ENCODE data around the gene FBXO34.
"Not testable (repeated sequence)": the region's sequence is repeated elsewhere in the genome, so short reads cannot be mapped to it uniquely, and the experiment has no call there.

FBXO34 gene

DNA sequence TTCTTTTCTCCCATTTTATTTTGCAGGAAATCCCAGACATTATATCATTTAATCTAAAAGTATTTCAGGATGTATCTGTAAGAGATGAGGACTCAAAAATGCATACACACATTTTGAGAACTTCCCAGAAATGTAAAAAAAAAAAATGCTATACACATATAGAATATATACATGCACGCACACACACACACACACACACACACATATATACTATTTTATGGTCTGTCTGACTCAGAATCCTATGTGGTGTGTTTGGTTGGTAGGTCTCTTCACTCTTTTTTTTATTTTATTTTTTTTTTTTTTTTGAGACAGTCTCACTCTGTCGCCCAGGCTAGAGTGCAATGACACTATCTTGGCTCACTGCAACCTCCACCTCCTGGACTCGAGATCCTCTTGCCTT, 65.5 kb downstream of the FBXO34 start:
- H3K27ac ChIP-seq (ENCODE audit: low read length) = no peak overlapping the region
- no peaks in the 10 kb centered on the region for H3K27me3 ChIP-seq (ENCODE audit: insufficient read depth, low read length)

DNA sequence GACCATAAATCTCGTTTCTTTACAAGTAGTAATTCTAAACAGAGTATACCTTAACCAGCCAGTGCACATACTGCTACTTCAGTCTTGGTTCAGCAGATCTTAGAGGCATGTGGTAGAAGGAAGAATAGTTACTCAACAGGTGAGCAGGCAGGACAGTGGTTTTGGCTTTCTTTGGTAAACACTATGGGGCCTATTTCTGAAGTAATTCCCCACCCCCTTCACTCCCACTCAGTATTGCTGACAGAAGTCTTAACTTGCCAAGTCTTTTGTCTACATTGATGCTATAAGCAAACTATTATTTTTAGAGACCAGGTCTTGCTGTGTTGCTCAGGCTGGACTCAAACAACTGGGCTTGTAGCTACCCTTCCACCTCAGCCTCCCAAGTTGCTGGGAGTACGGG, 68.5 kb downstream of the FBXO34 start:
- no peak overlapping the region for H3K9ac ChIP-seq (ENCODE audit: low read depth, low read length)
- no peaks in the 10 kb centered on the region for H3K9me3 ChIP-seq (ENCODE audit: insufficient read depth, low read depth, low read length)
- no peaks in the 10 kb centered on the region for H3K27me3 ChIP-seq (ENCODE audit: insufficient read depth, low read length)
- H3K36me3 ChIP-seq (ENCODE audit: insufficient read depth, low read depth, low read length) = no peaks in the 10 kb centered on the region
- no peak overlapping the region for H3K4me3 ChIP-seq (ENCODE audit: low read length)
- peaks cover 4% of the 10 kb centered on the region; the same call in 1 of the 2 replicates for H3K4me1 ChIP-seq (ENCODE audit: insufficient read depth, low read length)
- H3K27ac ChIP-seq (ENCODE audit: low read length) = no peak overlapping the region

More for the DNA sequence above, 65.5 kb downstream of the FBXO34 start:
- H3K36me3 ChIP-seq (ENCODE audit: insufficient read depth, low read depth, low read length) = no peaks in the 10 kb centered on the region
- no peak overlapping the region for H3K9ac ChIP-seq (ENCODE audit: low read depth, low read length)
- H3K4me3 ChIP-seq (ENCODE audit: low read length) = no peak overlapping the region
- no peaks in the 10 kb centered on the region for H3K9me3 ChIP-seq (ENCODE audit: insufficient read depth, low read depth, low read length)
- H3K4me1 ChIP-seq (ENCODE audit: insufficient read depth, low read length) = peaks cover 7% of the 10 kb centered on the region

GRCh38 chr14:55340482-55340881, 69.3 kb downstream of the FBXO34 start:
- Histone ChIP-seq H3K27ac (ENCODE audit: low read length) (no peak overlapping the region), H3K9ac (ENCODE audit: low read depth, low read length) (no peak overlapping the region), H3K9me3 (ENCODE audit: insufficient read depth, low read depth, low read length) (no peaks in the 10 kb centered on the region), H3K4me3 (ENCODE audit: low read length) (no peak overlapping the region), H3K27me3 (ENCODE audit: insufficient read depth, low read length) (no peaks in the 10 kb centered on the region), H3K36me3 (ENCODE audit: insufficient read depth, low read depth, low read length) (no peaks in the 10 kb centered on the region), H3K4me1 (ENCODE audit: insufficient read depth, low read length) (peaks cover 4% of the 10 kb centered on the region; the same call in 1 of the 2 replicates)

- Histone ChIP-seq H3K4me3 (ENCODE audit: low read length) (no peak overlapping the region), H3K27me3 (ENCODE audit: insufficient read depth, low read length) (no peaks in the 10 kb centered on the region), H3K9me3 (ENCODE audit: insufficient read depth, low read depth, low read length) (no peaks in the 10 kb centered on the region), H3K4me1 (ENCODE audit: insufficient read depth, low read length) (peaks cover 4% of the 10 kb centered on the region; the same call in 1 of the 2 replicates), H3K27ac (ENCODE audit: low read length) (no peak overlapping the region), H3K36me3 (ENCODE audit: insufficient read depth, low read depth, low read length) (no peaks in the 10 kb centered on the region), H3K9ac (ENCODE audit: low read depth, low read length) (no peak overlapping the region)
These were observed 70.6 kb downstream of the FBXO34 start for GRCh38 chr14:55341781-55342180.

DNA sequence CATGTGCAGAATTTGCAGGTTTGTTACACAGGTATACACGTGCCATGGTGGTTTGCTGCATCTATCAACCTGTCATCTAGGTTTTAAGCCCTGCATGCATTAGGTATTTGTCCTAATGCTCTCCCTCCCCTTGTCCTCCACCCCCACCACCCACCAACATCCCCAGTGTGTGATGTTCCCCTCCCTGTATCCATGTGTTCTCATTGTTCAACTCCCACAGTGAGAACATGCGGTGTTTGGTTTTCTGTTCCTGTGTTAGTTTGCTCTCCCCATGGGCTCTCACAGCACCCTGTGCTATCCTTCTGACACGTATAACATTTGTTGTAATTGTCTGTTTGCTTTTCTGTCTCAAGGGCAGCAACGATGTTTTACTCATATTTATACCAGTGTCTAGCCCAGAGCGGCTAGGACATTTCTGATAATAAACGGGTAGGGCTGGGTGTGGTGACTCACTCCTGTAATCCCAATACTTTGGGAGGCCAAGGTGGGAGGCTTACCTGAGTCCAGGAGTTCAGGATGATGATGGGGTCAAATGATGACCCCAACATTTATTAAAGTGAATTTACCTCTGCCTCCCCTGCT, 73.5 kb downstream of the FBXO34 start:
- H3K9me3 ChIP-seq (ENCODE audit: insufficient read depth, low read depth, low read length); H3K27me3 ChIP-seq (ENCODE audit: insufficient read depth, low read length); H3K36me3 ChIP-seq (ENCODE audit: insufficient read depth, low read depth, low read length); H3K27ac ChIP-seq (ENCODE audit: low read length); H3K4me3 ChIP-seq (ENCODE audit: low read length); H3K4me1 ChIP-seq (ENCODE audit: insufficient read depth, low read length); H3K9ac ChIP-seq (ENCODE audit: low read depth, low read length): not testable (repeated sequence)

- H3K4me3 ChIP-seq (ENCODE audit: low read length) = no peak overlapping the region
- no peak overlapping the region for H3K9ac ChIP-seq (ENCODE audit: low read depth, low read length)
- H3K27me3 ChIP-seq (ENCODE audit: insufficient read depth, low read length) = no peaks in the 10 kb centered on the region
- peaks cover 18% of the 10 kb centered on the region for H3K36me3 ChIP-seq (ENCODE audit: insufficient read depth, low read depth, low read length)
- H3K4me1 ChIP-seq (ENCODE audit: insufficient read depth, low read length) = peaks cover 3% of the 10 kb centered on the region; the same call in 1 of the 2 replicates
- no peaks in the 10 kb centered on the region for H3K9me3 ChIP-seq (ENCODE audit: insufficient read depth, low read depth, low read length)
- H3K27ac ChIP-seq (ENCODE audit: low read length) = no peak overlapping the region
These were observed 75.8 kb downstream of the FBXO34 start for GRCh38 chr14:55347040-55347439.

- H3K27me3 ChIP-seq (ENCODE audit: insufficient read depth, low read length) = no peaks in the 10 kb centered on the region
- H3K9ac ChIP-seq (ENCODE audit: low read depth, low read length) = no peak overlapping the region
These were observed 76.5 kb downstream of the FBXO34 start for GRCh38 chr14:55347748-55348147.

DNA sequence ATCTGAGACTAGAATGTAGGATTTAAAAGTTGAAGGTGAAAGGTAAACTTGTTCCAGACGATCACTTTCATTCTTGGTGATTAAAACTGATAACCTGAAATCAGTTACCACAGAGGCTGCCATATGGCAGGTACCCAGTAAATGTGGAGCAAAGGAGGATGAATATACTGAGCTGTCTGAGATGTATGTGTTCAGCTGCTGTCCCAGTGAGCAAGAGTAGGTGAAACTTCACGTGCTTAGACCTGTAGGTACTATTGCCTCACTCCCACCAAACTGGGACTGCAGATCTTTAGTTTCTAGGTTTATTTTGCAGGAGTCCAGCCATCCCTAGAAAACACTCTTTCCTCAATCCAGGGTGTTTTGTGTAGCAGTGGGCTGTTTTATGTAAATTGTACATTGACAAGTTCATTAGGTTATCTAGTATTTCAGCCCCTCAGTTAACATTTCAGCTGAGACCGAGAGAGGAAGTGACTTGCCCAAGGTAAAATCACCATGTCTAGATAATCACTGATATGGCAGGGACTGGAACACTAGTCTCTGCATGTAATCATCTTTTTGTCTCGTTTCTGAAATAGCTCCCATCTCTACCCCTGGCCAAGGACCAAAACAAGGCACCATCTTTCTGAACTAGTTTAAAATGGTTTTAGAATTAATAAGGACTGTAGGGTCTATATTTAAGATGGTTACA, 77.7 kb downstream of the FBXO34 start:
- Histone ChIP-seq H3K27ac (ENCODE audit: low read length) (no peak overlapping the region), H3K9ac (ENCODE audit: low read depth, low read length) (no peak overlapping the region), H3K4me1 (ENCODE audit: insufficient read depth, low read length) (peaks cover 3% of the 10 kb centered on the region; the same call in 1 of the 2 replicates), H3K36me3 (ENCODE audit: insufficient read depth, low read depth, low read length) (peaks cover 27% of the 10 kb centered on the region), H3K27me3 (ENCODE audit: insufficient read depth, low read length) (no peaks in the 10 kb centered on the region), H3K9me3 (ENCODE audit: insufficient read depth, low read depth, low read length) (no peaks in the 10 kb centered on the region), H3K4me3 (ENCODE audit: low read length) (no peak overlapping the region)

More at GRCh38 chr14:55347748-55348147, 76.5 kb downstream of the FBXO34 start:
- Histone ChIP-seq H3K27ac (ENCODE audit: low read length) (no peak overlapping the region), H3K36me3 (ENCODE audit: insufficient read depth, low read depth, low read length) (peaks cover 25% of the 10 kb centered on the region), H3K4me3 (ENCODE audit: low read length) (no peak overlapping the region), H3K9me3 (ENCODE audit: insufficient read depth, low read depth, low read length) (no peaks in the 10 kb centered on the region), H3K4me1 (ENCODE audit: insufficient read depth, low read length) (peaks cover 3% of the 10 kb centered on the region; the same call in 1 of the 2 replicates)

DNA sequence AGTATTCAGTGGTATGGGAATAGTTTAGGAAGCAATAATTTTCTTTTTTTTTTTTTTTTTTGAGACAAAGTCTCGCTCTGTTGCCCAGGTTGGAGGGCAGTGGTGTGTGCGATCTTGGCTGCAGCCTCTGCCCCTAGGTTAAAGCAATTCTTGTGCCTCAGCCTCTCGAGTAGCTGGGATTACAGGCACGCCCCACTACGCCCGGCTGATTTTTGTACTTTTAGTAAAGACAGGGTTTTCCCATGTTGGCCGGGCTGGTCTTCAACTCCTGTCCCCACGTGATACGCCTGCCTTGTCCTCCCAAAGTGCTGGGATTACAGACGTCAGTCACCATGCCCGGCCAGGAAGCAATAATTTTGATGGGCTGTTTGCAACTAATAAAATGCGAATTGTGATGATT, 78.3 kb downstream of the FBXO34 start:
- H3K4me3 ChIP-seq (ENCODE audit: low read length) = no peak overlapping the region
- peaks cover 3% of the 10 kb centered on the region; the same call in 1 of the 2 replicates for H3K4me1 ChIP-seq (ENCODE audit: insufficient read depth, low read length)
- H3K27ac ChIP-seq (ENCODE audit: low read length) = no peak overlapping the region
- H3K36me3 ChIP-seq (ENCODE audit: insufficient read depth, low read depth, low read length) = peaks cover 27% of the 10 kb centered on the region
- H3K27me3 ChIP-seq (ENCODE audit: insufficient read depth, low read length) = no peaks in the 10 kb centered on the region
- H3K9ac ChIP-seq (ENCODE audit: low read depth, low read length) = no peak overlapping the region
- H3K9me3 ChIP-seq (ENCODE audit: insufficient read depth, low read depth, low read length) = no peaks in the 10 kb centered on the region

DNA sequence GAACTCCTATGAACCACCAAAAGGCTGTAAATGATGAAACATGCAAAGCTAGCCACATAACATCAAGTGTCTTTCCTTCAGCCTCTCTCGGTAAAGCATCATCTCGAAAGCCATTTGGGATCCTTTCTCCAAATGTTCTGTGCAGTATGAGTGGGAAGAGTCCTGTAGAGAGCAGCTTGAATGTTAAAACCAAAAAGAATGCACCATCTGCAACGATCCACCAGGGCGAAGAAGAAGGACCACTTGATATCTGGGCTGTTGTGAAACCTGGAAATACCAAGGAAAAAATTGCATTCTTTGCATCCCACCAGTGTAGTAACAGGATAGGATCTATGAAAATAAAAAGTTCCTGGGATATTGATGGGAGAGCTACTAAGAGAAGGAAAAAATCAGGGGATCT, 79.2 kb downstream of the FBXO34 start:
- H3K4me3 ChIP-seq (ENCODE audit: low read length) = no peak overlapping the region
- H3K9ac ChIP-seq (ENCODE audit: low read depth, low read length) = no peak overlapping the region
- no peaks in the 10 kb centered on the region for H3K9me3 ChIP-seq (ENCODE audit: insufficient read depth, low read depth, low read length)
- peaks cover 3% of the 10 kb centered on the region; the same call in 1 of the 2 replicates for H3K4me1 ChIP-seq (ENCODE audit: insufficient read depth, low read length)
- H3K27ac ChIP-seq (ENCODE audit: low read length) = no peak overlapping the region
- no peaks in the 10 kb centered on the region for H3K27me3 ChIP-seq (ENCODE audit: insufficient read depth, low read length)
- H3K36me3 ChIP-seq (ENCODE audit: insufficient read depth, low read depth, low read length) = peaks cover 33% of the 10 kb centered on the region

GRCh38 chr14:55351111-55351510, 79.9 kb downstream of the FBXO34 start:
- Histone ChIP-seq H3K4me1 (ENCODE audit: insufficient read depth, low read length) (peaks cover 3% of the 10 kb centered on the region; the same call in 1 of the 2 replicates), H3K4me3 (ENCODE audit: low read length) (no peak overlapping the region), H3K9me3 (ENCODE audit: insufficient read depth, low read depth, low read length) (no peaks in the 10 kb centered on the region), H3K27me3 (ENCODE audit: insufficient read depth, low read length) (no peaks in the 10 kb centered on the region), H3K27ac (ENCODE audit: low read length) (no peak overlapping the region), H3K9ac (ENCODE audit: low read depth, low read length) (no peak overlapping the region), H3K36me3 (ENCODE audit: insufficient read depth, low read depth, low read length) (peaks cover 36% of the 10 kb centered on the region)

DNA sequence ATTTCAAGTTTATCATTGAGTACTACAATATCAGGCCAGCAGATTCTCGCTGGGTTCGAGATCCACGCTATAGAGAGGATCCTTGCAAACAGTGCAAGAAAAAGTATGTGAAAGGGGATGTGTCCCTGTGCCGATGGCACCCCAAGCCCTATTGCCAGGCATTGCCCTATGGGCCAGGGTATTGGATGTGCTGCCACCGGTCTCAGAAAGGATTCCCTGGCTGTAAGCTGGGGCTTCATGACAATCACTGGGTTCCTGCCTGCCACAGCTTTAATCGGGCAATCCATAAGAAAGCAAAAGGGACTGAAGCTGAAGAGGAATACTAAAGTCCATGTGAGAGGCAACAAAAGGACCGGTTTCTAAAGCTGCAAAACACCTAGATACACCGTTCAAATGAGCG, 81.0 kb downstream of the FBXO34 start:
- Histone ChIP-seq H3K9me3 (ENCODE audit: insufficient read depth, low read depth, low read length) (no peaks in the 10 kb centered on the region), H3K9ac (ENCODE audit: low read depth, low read length) (no peak overlapping the region), H3K36me3 (ENCODE audit: insufficient read depth, low read depth, low read length) (peaks cover 36% of the 10 kb centered on the region), H3K4me3 (ENCODE audit: low read length) (no peak overlapping the region), H3K27me3 (ENCODE audit: insufficient read depth, low read length) (no peaks in the 10 kb centered on the region), H3K27ac (ENCODE audit: low read length) (no peak overlapping the region), H3K4me1 (ENCODE audit: insufficient read depth, low read length) (peaks cover 3% of the 10 kb centered on the region; the same call in 1 of the 2 replicates)

Measured in iPS-20b (cell line).